AG04449 (cell line): ENCODE measurements around the gene NDUFS5.
"Not testable (repeated sequence)": the region's sequence is repeated elsewhere in the genome, so short reads cannot be mapped to it uniquely, and the experiment has no call there.

Experiments
- CTCF ChIA-PET: fragments of 350-600 bp; formaldehyde crosslinking; extraction: SDS; loops from one replicate; lab custom pipeline; 2021; ENCODE audit warnings: antibody characterized with exemption; lab: Yijun Ruan, JAX
- POLR2A ChIA-PET: fragments of 400-600, 350-600 bp; formaldehyde crosslinking; extraction: SDS; loops from one replicate; lab custom pipeline; 2020; ENCODE audit warnings: antibody characterized with exemption, inconsistent platforms; lab: Yijun Ruan, JAX
- DNase-seq: peaks from one replicate; pipeline ENCODE4 v3.0.0-alpha.2; 2010; ENCODE audit warnings: low read depth, low spot score
- H3K4me3 ChIP-seq: 2 replicates; pipeline ENCODE4 v1.5.1; 2011; ENCODE audit warnings: low read depth, mild to moderate bottlenecking, control low read depth, low read length
- TF ChIP-seq, protein P1 (sequence below): IDR thresholded peaks from one replicate; pipeline ENCODE4 v1.5.1; 2011; ENCODE audit warnings: mild to moderate bottlenecking, moderate library complexity, low read length, control low read depth, inconsistent platforms; ENCODE audit not compliant: insufficient read depth; ENCODE audit errors: missing control alignments

The NDUFS5 gene

DNA sequence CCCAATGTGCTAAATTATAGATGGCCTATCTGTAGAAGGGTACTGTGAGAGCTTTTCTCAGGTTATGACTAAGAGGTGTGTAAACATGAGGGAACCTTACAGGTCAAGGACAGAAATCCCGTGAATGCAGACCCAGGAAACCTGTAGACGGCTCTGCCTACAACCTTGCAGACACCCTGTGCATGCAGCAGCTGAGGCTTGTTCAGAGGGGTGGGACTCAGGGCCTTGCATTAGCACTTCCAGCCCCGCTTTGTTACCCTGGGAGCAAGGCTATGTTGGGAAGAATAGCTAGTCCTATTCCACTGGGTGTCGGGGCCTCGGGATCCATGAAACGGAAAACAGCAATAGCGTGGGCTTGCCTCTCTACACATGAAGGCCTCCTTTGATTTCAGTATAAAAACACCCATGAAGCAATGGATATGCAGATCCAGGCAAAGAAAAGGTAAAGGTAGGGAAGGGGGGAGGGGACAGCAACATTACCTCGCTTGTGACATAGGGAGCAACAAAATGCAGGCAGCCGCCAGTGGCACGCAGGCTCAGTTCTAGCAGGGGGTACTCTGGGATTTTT lies 9.5 kb upstream of the NDUFS5 start:
- TF ChIP-seq, protein P1, sequence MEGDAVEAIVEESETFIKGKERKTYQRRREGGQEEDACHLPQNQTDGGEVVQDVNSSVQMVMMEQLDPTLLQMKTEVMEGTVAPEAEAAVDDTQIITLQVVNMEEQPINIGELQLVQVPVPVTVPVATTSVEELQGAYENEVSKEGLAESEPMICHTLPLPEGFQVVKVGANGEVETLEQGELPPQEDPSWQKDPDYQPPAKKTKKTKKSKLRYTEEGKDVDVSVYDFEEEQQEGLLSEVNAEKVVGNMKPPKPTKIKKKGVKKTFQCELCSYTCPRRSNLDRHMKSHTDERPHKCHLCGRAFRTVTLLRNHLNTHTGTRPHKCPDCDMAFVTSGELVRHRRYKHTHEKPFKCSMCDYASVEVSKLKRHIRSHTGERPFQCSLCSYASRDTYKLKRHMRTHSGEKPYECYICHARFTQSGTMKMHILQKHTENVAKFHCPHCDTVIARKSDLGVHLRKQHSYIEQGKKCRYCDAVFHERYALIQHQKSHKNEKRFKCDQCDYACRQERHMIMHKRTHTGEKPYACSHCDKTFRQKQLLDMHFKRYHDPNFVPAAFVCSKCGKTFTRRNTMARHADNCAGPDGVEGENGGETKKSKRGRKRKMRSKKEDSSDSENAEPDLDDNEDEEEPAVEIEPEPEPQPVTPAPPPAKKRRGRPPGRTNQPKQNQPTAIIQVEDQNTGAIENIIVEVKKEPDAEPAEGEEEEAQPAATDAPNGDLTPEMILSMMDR, result no peak
- DNase-seq, result no peak
- no peak overlapping the region for H3K4me3 ChIP-seq
- CTCF ChIA-PET, result no interaction called here
- POLR2A ChIA-PET, result interaction anchor here (1.4 kb wide), 1 partner anchor 9 kb away, joined by 3 read pairs; the partner anchor contains the start of gene NDUFS5

DNA sequence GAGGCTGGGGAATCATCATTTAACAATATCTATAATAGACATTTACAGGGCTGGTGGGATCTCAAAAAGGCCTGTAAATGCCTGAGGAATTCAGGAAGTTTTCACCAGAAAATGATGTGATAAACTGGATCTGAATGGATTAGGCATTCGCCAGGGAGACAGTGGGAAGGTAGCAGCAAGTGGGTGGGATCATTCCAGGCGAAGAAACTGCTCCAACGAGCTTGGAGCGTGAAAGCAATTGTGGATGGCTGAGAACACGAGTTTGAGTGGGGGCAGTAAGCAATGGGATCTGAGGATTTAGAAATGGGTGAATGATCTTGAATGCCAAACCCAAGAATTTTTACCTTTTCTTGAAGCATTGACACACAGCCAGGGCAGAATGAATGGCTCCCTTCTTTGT lies 8.9 kb upstream of the NDUFS5 start:
- TF ChIP-seq, protein P1, result no peak
- DNase-seq, result no peak
- POLR2A ChIA-PET, result no interaction called here
- CTCF ChIA-PET, result no interaction called here
- no peak overlapping the region for H3K4me3 ChIP-seq

DNA sequence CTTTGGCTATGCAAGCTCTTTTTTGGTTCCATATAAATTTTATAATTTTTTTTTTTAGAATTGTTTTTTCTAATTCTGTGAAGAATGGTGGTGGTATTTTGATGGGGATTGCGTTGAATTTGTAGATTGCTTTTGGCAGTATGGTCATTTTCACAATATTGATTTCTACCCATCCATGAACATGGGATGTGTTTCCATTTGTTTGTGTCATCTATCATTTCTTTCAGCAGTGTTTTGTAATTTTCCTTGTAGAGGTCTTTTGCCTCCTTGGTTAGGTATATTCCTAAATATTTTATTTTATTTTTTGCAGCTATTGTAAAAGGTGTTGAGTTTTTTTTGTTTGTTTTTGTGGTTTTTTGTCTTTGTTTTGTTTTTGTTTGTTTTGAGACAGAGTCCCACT lies 5.7 kb upstream of the NDUFS5 start:
- POLR2A ChIA-PET, H3K4me3 ChIP-seq, DNase-seq, CTCF ChIA-PET: not testable (repeated sequence)

DNA sequence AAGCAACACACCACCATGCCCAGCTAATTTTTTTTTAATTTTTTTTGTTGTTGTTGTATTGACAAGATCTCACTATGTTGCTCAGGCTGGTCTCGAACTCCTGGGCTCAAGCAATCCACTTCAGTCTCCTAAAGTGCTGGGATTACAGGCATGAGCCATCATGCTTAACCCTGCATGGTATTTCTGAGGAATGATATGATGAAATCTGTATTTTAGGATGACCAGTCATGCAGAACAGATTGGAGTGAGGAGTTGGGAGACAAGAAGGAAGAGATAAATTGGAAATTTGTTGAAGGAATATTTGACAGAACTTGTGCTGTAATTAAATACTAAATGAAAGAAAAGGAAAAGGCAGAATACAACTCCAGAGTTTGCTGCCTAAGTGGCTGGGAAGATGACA lies 4.7 kb upstream of the NDUFS5 start:
- DNase-seq, result no peak
- no peak overlapping the region for H3K4me3 ChIP-seq
- TF ChIP-seq, protein P1, result no peak
- CTCF ChIA-PET, result no interaction called here
- POLR2A ChIA-PET, result no interaction called here

DNA sequence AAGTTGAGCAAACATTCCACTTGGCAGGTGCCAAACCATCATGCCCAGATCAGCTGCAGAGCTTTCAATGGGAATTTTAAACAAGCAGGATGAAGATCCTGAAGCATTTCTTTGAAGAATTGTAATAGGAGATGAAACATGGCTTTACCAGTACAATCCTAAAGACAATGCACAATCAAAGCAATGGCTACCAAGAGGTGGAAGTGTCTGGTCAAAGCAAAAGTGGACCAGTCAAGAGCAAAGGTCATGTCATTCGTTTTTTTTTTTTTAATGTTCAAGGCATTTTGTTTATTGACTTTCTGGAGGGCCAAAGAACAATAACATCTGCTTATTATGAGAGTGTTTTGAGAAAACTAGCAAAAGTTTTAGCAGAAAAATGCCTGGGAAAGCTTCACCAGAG lies 3.0 kb upstream of the NDUFS5 start:
- ChIA-PET CTCF (no interaction called here), POLR2A (no interaction called here)
- no peak overlapping the region for H3K4me3 ChIP-seq
- DNase-seq, result no peak
- TF ChIP-seq, protein P1, result no peak

DNA sequence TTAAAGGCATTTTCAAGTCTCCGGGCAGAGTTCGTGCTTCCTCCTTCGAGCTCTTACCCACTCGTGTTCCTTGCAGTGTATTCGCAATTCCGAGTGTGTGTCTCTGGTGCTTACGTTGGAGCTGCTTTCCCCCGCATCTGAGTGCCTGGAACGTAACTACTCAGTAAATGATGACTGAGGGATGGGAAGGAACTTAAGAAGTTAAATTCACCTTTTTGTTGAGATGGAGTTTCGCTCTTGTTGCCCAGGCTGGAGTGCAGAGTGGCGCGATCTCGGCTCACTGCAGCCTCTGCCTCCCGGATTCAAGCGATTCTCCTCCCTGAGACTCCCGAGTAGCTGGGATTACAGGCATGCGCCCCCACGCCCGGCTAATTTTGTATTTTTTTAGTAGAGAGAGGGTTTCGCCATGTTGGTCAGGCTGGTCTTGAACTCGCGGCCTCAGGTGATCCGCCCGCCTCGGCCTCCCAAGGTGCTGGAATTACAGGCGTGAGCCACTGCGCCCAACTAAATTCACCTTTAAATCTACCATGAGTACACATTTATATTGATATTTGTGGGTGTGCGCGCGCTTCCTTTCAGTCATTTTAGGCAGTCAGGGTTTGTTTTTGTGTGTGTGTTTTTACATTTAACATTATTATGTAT lies 837 bp downstream of the NDUFS5 start:
- DNase-seq, result no peak
- CTCF ChIA-PET, result interaction anchor here (1.1 to 1.8 kb wide), 3 partner anchors 34 to 72 kb away, joined by 3 to 10 read pairs (median 4); no protein-coding TSS in a partner anchor
- POLR2A ChIA-PET, result interaction anchor here (0.6 to 1.8 kb wide), 8 partner anchors 21 to 167 kb away, joined by 3 to 9 read pairs (median 4); no protein-coding TSS in a partner anchor
- TF ChIP-seq, protein P1, result no peak
- H3K4me3 ChIP-seq, result peak overlapping the region; percentile 87
